GM12891 (cell line): ENCODE results near the gene DNAI1.

Source experiments
- POLR2A ChIP-seq: IDR thresholded peaks from 2 replicates; pipeline ENCODE4 v1.6.1; 2011; ENCODE audit warnings: low read depth, low read length, control low read depth
- POLR2AphosphoS5 ChIP-seq: IDR thresholded peaks from 2 replicates; pipeline ENCODE4 v1.6.1; 2011; ENCODE audit warnings: low read depth, low read length, control low read depth

DNA sequence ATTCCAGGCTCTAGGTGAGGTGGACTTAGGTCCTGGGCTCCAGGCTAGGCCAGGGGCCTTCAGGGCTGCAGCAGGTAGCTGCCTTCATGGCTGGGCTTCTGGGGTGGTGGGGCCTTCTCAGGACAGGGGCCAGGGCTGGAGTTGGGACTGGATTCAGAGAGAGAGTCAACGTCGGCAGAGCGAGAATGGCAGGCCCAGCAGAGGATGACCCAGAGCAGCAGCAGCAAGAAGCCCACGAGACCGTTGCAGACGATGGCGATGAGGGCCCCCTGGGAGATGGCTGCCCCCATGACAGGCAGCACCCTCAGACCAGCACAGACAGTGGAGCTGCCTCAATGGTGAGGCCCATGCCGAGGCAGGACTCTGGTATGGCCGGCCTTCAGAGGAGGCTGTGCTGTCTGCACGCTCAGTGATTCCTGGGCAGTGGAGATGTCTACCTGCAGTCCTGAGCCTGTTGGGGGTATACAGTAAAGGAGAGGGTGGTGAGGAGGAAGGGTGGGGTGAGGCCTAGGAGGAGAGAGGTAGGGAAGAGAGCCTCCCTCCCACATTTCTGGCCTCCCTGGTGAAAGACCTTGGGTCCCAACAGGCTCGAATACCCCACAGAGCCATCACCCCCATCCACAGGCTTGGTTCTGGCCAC, 62.9 kb downstream of the DNAI1 start:
- TF ChIP-seq POLR2AphosphoS5 = no peak
- no peak for TF ChIP-seq POLR2A
